Astrocyte of the cerebellum (primary cell): ENCODE measurements around the gene DCN.
"Not testable (repeated sequence)": the region's sequence is repeated elsewhere in the genome, so short reads cannot be mapped to it uniquely, and the experiment has no call there.

Source experiments
- DNase-seq: peaks from one replicate; pipeline ENCODE4 v3.0.0-alpha.2; 2011; ENCODE audit warnings: low read depth
- H3K4me3 ChIP-seq: 2 replicates; pipeline ENCODE4 v1.5.1; 2011; ENCODE audit warnings: mild to moderate bottlenecking, low read depth, low read length, moderate library complexity
- CTCF ChIP-seq: IDR thresholded peaks from 2 replicates; pipeline ENCODE4 v1.5.1; 2012; ENCODE audit warnings: low read length, low read depth, moderate library complexity, mild to moderate bottlenecking; ENCODE audit errors: missing control alignments
- in situ Hi-C: cut with HindIII; loops from 2 replicates; pipeline ENCODE4 v1.10.0; 2017; ENCODE audit warnings: low sequenced_read_pairs

The DCN gene

GRCh38 chr12:91219511-91219910 is 36.9 kb upstream of the DCN start:
- in situ Hi-C loops: no loop called here
- H3K4me3 ChIP-seq: no peak overlapping the region
- no peak for TF ChIP-seq CTCF
- no peak for DNase-seq

GRCh38 chr12:91216871-91217270 is 34.3 kb upstream of the DCN start:
- in situ Hi-C loops: no loop called here
- TF ChIP-seq CTCF: no peak
- no peak overlapping the region for H3K4me3 ChIP-seq
- no peak for DNase-seq

GRCh38 chr12:91215940-91216454 is 33.4 kb upstream of the DCN start:
- TF ChIP-seq CTCF: no peak
- no peak for DNase-seq
- no peak overlapping the region for H3K4me3 ChIP-seq
- in situ Hi-C loops: no loop called here

GRCh38 chr12:91211866-91212265 is 29.2 kb upstream of the DCN start:
- no peak for TF ChIP-seq CTCF
- no peak overlapping the region for H3K4me3 ChIP-seq
- no peak for DNase-seq
- in situ Hi-C loops: no loop called here

- TF ChIP-seq CTCF: no peak
- no peak overlapping the region for H3K4me3 ChIP-seq
- no peak for DNase-seq
- in situ Hi-C loops: no loop called here
These were observed 28.0 kb upstream of the DCN start for GRCh38 chr12:91210618-91211017.

- in situ Hi-C loops: no loop called here
- no peak for DNase-seq
- H3K4me3 ChIP-seq: no peak overlapping the region
- no peak for TF ChIP-seq CTCF
These were observed 27.5 kb upstream of the DCN start for GRCh38 chr12:91210144-91210543.

GRCh38 chr12:91207301-91207700 is 24.7 kb upstream of the DCN start:
- H3K4me3 ChIP-seq, in situ Hi-C loops, DNase-seq: not testable (repeated sequence)
